DMS114 treated with DMSO at 0.1 percent for 48 hours (cell line): ENCODE data around the gene ARL6IP1.
"Not testable (repeated sequence)": the region's sequence is repeated elsewhere in the genome, so short reads cannot be mapped to it uniquely, and the experiment has no call there.

ENCODE experiments used
- DNase-seq: peaks from one replicate; lab custom pipeline; 2025; ENCODE audit not compliant: unreplicated experiment; lab: John Stamatoyannopoulos, UW

ARL6IP1 gene

DNA sequence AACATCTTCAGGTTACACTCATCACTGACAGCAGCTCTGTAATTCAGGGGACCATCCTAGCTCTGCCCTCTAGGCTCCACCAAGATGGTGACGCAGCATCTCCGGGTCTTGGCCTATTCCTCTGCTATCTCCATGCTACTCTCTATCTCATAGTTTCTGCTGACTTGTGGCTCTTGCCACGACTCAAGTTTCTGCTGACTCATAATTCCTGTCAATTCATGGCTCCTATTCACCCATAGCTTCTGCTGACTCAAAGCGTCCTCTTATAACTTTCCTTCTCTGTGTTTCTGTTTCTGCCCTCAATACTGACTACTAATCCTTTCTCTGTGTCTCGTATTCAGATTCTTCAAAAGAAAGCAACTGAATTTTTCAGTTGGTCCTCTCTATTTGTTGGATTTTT is 38.6 kb downstream of the ARL6IP1 start:
- DNase-seq, result not testable (repeated sequence)

- DNase-seq, result peak; percentile 48
Observed at GRCh38 chr16:18759598-18760520, 41.5 kb downstream of the ARL6IP1 start.

DNA sequence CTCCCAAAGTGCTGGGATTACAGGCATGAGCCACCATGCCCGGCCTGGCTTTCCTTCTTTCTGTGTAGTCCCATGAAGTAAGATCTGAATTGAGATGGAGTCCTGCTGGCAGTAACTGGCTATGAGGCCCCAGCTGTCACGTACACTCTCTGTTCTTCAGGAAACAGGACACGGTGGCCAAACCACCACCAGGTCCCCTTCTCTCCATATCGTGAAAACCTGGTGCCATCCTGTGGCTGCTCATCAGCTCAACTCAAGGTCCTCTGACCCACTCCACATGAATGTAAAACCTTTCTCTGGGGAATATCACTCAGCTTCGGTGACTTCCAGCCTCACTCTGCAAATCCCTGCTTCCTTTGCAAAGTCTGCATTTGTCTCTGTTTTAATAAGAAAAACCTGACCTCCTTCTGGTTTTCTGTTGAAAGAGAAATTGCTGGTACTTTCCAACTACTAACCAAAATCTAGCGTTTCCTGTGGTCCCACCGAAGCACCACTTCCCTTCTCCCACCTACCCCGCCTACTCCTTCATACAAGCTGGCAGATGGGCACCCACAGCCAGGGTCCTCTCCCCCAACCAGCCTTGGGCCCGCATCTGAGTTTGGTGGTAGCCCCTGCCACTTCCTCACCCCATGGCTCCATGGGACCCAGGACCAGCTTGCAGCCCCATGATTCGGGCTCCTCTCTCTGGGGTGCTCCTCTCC is 43.2 kb downstream of the ARL6IP1 start:
- not testable (repeated sequence) for DNase-seq

- not testable (repeated sequence) for DNase-seq
Observed at GRCh38 chr16:18756639-18757038, 44.7 kb downstream of the ARL6IP1 start.

GRCh38 chr16:18742870-18743269 is 58.5 kb downstream of the ARL6IP1 start:
- not testable (repeated sequence) for DNase-seq
